Measurements from ENCODE around the gene CAPNS2. TPM values are rescaled to one million over a fixed set of nuclear protein-coding genes. Genes with fewer than 3 reads are reported as not detected.

Gene CAPNS2
- total and polyA plus RNA-seq, 2 of the 13 experiments (the other 11 are each of a cell fraction or from before 2014, with no cell fraction given): 0.29 TPM; not detected in 1

DNA sequence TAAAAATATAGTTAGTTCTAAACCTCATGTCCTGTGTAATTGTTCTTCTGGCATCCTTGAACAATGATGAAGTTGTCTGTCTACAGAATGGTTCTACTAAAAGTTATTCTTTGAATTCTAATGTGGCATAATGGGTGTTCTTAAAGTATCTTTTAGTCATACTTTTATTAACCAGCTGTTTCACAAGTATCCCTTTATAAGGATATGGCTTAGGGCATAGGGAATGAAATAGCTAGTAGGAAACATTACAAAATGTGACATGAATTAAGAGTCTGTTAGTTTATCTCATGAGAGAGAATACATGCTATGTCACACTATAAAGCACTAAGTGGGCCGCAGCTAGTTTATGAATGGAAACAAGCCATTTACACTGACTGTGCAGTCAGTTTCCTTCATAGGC, 26.3 kb upstream of the CAPNS2 start (continued):
- TF ChIP-seq, protein P1, sequence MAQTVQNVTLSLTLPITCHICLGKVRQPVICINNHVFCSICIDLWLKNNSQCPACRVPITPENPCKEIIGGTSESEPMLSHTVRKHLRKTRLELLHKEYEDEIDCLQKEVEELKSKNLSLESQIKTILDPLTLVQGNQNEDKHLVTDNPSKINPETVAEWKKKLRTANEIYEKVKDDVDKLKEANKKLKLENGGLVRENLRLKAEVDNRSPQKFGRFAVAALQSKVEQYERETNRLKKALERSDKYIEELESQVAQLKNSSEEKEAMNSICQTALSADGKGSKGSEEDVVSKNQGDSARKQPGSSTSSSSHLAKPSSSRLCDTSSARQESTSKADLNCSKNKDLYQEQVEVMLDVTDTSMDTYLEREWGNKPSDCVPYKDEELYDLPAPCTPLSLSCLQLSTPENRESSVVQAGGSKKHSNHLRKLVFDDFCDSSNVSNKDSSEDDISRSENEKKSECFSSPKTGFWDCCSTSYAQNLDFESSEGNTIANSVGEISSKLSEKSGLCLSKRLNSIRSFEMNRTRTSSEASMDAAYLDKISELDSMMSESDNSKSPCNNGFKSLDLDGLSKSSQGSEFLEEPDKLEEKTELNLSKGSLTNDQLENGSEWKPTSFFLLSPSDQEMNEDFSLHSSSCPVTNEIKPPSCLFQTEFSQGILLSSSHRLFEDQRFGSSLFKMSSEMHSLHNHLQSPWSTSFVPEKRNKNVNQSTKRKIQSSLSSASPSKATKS (CRISPR knock-in tag; IDR thresholded peaks at IDR 0.05): no peak
- TF ChIP-seq IRF2 (CRISPR knock-in tag; IDR thresholded peaks at IDR 0.05): no peak
- TF ChIP-seq, protein P2, sequence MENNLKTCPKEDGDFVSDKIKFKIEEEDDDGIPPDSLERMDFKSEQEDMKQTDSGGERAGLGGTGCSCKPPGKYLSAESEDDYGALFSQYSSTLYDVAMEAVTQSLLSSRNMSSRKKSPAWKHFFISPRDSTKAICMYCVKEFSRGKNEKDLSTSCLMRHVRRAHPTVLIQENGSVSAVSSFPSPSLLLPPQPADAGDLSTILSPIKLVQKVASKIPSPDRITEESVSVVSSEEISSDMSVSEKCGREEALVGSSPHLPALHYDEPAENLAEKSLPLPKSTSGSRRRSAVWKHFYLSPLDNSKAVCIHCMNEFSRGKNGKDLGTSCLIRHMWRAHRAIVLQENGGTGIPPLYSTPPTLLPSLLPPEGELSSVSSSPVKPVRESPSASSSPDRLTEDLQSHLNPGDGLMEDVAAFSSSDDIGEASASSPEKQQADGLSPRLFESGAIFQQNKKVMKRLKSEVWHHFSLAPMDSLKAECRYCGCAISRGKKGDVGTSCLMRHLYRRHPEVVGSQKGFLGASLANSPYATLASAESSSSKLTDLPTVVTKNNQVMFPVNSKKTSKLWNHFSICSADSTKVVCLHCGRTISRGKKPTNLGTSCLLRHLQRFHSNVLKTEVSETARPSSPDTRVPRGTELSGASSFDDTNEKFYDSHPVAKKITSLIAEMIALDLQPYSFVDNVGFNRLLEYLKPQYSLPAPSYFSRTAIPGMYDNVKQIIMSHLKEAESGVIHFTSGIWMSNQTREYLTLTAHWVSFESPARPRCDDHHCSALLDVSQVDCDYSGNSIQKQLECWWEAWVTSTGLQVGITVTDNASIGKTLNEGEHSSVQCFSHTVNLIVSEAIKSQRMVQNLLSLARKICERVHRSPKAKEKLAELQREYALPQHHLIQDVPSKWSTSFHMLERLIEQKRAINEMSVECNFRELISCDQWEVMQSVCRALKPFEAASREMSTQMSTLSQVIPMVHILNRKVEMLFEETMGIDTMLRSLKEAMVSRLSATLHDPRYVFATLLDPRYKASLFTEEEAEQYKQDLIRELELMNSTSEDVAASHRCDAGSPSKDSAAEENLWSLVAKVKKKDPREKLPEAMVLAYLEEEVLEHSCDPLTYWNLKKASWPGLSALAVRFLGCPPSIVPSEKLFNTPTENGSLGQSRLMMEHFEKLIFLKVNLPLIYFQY (CRISPR knock-in tag; IDR thresholded peaks at IDR 0.05; ENCODE audit: borderline replicate concordance): no peak
- TF ChIP-seq, protein P3, sequence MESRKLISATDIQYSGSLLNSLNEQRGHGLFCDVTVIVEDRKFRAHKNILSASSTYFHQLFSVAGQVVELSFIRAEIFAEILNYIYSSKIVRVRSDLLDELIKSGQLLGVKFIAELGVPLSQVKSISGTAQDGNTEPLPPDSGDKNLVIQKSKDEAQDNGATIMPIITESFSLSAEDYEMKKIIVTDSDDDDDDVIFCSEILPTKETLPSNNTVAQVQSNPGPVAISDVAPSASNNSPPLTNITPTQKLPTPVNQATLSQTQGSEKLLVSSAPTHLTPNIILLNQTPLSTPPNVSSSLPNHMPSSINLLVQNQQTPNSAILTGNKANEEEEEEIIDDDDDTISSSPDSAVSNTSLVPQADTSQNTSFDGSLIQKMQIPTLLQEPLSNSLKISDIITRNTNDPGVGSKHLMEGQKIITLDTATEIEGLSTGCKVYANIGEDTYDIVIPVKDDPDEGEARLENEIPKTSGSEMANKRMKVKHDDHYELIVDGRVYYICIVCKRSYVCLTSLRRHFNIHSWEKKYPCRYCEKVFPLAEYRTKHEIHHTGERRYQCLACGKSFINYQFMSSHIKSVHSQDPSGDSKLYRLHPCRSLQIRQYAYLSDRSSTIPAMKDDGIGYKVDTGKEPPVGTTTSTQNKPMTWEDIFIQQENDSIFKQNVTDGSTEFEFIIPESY (CRISPR knock-in tag; IDR thresholded peaks at IDR 0.05): no peak
